ENCODE results near the gene PIM3.

PIM3 gene

DNA sequence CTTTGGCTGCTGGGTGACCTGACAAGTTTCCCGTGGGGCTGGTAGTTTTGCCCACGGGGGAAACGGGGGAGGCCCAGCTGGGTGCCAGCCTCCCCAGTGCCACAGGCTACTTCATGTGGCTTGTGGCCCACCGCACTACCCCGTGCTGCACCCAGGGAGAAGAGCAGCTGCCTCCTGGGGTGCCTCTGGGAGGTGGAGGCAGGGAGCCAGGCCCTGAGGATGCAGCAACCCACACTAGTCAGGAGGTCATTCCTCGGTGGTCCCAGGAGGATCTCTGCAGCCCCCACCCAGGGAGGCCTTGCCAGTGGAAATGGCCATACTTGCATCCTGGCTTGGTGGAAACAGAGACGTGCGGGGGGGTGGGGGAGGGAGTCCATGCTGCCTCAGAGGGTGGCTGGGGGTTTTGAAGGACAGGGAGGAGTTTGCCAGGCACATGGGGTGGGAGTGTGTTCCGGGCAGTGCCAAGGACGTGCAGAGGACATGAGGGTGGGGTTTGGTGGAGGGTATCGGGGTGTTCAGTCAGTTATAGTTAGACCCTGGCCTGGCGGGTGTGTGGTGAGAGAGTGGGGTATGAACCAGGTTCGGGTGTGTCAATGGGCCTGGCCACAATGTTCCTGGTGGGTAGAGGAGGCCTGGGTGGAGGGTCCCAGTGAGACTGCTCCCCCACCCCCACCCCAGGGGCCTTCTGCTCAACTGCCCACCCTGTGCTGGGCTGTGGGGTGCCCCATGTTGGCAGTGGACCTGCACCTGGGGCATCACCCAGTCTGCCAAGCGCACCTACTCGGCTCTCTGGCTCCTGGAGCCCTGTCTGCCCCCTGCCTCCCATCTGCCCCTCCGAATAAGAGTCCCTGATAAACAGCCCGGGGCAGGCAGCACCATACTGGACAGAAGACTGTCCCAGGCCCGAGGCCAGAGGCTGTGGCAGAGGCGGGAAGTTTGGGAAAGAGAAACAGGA is 3.8 kb downstream of the PIM3 start:
- ATAC-seq = no peak
- H3K27ac Mint-ChIP-seq = peak overlapping the region; percentile 89 to 91

DNA sequence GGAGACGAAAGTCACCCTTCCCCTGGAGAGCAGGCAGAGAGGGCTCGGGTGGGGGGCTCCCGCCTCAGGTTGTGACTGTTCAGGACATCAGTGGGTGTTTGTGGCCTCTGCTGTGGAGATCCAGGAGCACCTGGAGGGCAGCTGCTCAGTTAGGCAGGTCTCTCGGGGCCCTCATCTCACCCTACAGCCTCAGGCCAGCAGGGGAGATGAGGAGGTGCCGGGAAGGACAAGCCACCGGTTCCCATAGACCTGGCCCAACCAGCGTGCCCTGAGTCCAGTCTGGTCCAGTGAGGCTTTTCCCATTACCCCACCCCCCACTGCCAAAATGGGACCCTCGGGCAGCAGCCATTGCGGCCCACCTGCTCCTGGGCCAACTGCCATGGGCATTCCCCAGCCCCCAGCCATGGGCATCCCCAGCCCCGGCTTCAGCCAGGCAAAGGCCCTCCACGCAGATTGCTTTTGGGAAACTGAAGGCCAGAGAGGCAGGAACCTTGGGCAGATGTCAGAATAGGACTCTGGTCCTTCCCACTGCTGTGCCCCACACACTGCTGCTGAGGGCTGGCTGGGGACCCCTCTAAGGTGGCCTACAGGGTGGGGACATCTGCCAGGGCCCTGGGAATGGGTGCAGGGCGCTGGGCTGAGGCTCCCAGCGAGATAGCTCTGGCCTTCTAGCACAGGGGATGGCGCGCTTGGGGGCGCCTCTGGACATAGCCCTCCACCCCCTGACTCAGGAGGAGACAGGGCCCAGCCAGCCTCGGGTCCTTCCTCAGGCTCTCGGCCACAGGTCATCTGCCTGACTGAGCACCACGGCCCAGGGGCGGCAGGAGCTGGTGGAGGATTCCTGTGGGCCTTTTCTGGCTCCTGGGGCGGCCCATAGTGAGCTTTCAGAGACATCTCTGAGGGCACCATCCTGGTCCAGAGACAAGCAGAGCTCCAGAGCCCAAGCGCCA is 4.8 kb downstream of the PIM3 start:
- H3K4me3 Mint-ChIP-seq = peak overlapping the region; percentile 90 to 92
- H3K4me1 Mint-ChIP-seq = peaks cover 62% of the 10 kb centered on the region
- ATAC-seq = no peak
- no peaks in the 10 kb centered on the region for H3K27me3 Mint-ChIP-seq
- peak overlapping the region in 1 of 2 donors; percentile 64 for H3K27ac Mint-ChIP-seq
- DNase-seq = peak in 1 of 2 donors; percentile 19
- no peaks in the 10 kb centered on the region for H3K9me3 Mint-ChIP-seq

More for the DNA sequence above, 3.8 kb downstream of the PIM3 start:
- Mint-ChIP-seq H3K9me3 (no peaks in the 10 kb centered on the region), H3K4me3 (peak overlapping the region; percentile 90 to 92), H3K4me1 (peaks cover 57% of the 10 kb centered on the region), H3K27me3 (no peaks in the 10 kb centered on the region)
- DNase-seq = peak in 1 of 2 donors; percentile 44

DNA sequence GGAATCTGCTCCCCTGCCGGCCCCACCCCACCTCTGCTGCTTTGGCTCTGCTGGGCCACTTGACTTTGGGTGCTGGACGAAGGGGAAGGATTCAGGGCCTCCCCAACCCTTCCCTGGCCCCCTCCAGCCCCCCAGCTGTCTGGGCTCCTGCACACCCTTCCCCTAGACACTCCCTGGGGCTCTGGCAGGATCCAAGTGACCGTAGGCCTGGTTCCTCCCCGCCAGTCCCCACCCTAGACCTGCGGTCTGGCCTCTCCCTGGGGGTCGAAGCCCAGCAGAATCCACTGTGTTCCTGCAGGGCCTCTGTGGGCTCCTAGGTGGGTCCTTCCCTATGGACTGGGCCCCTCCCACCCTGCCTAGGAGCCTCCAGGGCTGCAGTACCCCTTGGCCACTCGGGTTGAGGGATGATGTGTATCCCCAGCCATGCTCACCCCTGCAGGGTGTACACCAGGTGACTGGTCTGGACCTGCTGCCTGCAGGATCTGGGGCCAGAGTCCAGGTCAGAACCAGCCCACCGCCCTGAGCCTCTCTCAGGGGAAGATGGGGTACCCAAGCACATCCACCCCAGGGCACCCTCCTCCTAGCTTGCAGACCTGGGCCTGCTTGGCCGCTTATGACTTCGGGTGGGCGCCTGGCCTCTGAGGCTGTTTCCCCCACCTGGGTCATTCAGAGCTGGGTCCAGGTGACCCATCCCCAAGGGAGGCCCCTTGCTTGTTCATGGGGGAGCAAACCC is 5.6 kb downstream of the PIM3 start:
- Mint-ChIP-seq H3K9me3 (no peaks in the 10 kb centered on the region), H3K4me3 (peak overlapping the region; percentile 14 to 65), H3K4me1 (peaks cover 69% of the 10 kb centered on the region), H3K27me3 (no peaks in the 10 kb centered on the region), H3K27ac (peak overlapping the region in 1 of 2 donors; percentile 90)
- ATAC-seq (no peak), DNase-seq (peak in 1 of 2 donors; percentile 25)

DNA sequence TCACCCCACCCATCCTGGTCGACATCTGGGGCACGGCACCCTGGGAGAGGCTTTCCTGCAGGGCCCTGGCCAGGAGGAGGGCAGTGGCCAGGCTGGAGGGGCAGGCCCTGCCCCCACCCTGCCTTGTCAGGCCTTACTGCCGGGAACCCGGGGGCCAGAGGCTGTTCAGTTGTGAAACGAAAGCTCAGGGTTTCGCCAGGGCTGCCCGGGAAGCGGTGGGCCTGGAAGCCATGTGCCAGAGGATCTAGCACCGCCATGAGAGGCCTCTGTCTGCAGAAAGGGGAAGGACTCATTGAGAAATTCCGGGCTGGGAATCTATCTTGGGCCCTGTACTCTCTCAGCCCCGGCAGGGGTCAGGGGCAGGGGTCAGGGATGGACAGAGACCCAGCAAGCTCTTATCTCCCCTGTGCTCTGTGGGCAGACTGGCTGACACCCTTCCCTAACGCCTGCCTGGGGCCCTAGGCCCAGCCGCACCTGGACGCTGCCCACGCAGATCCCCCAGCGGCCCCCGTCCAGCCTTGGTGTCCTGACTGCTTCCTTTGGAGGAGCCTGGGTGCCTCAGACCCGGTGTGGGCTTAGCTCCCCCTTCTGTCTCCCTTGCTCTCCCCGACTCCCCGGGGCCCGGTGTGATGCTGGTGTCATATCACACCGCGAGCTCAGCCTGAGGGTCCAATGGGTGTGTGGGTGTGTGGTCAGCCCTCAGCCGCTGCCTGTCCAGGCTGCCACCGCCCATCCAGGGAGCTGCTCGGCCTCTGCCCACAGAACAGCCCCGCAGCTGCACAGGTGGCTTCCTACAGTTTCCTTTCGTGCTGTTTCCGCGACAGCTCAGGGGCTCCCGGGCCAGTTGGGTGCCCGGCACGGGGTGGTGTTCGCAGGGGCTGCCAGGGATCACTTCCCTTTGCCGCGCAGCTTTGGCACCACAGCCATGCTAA is 6.5 kb downstream of the PIM3 start:
- ATAC-seq (no peak), DNase-seq (peak in 1 of 2 donors; percentile 40)
- peak overlapping the region in 1 of 2 donors; percentile 74 for H3K4me3 Mint-ChIP-seq
- no peaks in the 10 kb centered on the region for H3K27me3 Mint-ChIP-seq
- H3K4me1 Mint-ChIP-seq = peaks cover 69% of the 10 kb centered on the region
- peak overlapping the region in 1 of 2 donors; percentile 93 for H3K27ac Mint-ChIP-seq
- H3K9me3 Mint-ChIP-seq = no peaks in the 10 kb centered on the region

DNA sequence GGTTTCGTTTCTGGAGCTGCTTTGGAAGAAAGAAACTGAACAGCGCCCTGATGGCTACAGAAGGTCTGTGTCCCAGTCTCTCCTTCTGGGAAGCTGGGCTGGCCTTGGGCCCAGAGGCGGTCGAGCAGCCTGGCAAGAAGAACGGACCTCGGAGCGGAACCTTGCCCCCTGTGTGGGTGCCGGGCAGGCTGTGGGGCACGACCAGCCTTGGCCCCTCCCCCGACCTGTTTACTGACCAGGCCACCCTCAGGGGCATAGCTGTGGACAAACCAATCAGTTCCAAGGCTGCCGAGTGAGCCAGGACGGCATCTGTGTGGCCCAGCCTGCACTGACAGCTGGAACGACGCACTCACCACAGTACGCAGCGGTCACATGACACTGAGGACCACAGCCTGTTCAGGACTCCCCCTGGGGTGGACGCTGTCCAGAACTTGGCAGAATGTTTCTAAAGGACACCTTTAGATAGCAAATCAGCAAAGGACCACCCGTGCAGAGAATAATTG is 7.2 kb downstream of the PIM3 start:
- ATAC-seq (no peak), DNase-seq (peak in 1 of 2 donors; percentile 15)
- Mint-ChIP-seq H3K9me3 (no peaks in the 10 kb centered on the region), H3K27ac (peak overlapping the region in 1 of 2 donors; percentile 93), H3K4me1 (peaks cover 69% of the 10 kb centered on the region), H3K27me3 (no peaks in the 10 kb centered on the region), H3K4me3 (peak overlapping the region in 1 of 2 donors; percentile 74)

DNA sequence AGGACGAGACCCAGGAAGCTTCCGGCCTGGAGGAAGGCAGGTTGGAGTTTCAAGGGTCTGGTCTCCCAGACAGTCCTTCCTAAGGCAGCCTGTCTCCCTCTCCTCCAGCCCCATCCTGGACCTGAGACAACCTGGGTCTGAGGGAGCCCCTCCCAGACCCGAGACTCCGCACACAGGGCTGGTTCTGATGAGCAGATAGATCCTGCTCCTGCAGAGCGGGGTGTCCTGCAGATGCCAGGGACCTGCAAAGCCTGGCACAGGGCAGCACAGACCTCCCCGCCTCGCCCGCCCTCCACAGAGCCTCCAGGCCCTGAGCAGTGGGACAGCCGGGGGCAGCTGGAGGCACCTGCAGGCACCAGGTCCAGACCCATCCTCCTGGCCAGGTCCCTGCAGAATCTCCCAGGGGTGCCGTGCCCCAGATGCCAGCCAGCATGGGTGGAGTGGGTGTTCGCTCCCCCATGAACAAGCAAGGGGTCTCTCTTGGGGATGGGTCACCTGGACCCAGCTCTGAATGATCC is 7.8 kb downstream of the PIM3 start:
- Mint-ChIP-seq H3K9me3 (no peaks in the 10 kb centered on the region), H3K27me3 (no peaks in the 10 kb centered on the region), H3K4me1 (peaks cover 68% of the 10 kb centered on the region), H3K4me3 (peak overlapping the region in 1 of 2 donors; percentile 15), H3K27ac (peak overlapping the region in 1 of 2 donors; percentile 75)
- DNase-seq (peak in 1 of 2 donors; percentile 23), ATAC-seq (no peak)

DNA sequence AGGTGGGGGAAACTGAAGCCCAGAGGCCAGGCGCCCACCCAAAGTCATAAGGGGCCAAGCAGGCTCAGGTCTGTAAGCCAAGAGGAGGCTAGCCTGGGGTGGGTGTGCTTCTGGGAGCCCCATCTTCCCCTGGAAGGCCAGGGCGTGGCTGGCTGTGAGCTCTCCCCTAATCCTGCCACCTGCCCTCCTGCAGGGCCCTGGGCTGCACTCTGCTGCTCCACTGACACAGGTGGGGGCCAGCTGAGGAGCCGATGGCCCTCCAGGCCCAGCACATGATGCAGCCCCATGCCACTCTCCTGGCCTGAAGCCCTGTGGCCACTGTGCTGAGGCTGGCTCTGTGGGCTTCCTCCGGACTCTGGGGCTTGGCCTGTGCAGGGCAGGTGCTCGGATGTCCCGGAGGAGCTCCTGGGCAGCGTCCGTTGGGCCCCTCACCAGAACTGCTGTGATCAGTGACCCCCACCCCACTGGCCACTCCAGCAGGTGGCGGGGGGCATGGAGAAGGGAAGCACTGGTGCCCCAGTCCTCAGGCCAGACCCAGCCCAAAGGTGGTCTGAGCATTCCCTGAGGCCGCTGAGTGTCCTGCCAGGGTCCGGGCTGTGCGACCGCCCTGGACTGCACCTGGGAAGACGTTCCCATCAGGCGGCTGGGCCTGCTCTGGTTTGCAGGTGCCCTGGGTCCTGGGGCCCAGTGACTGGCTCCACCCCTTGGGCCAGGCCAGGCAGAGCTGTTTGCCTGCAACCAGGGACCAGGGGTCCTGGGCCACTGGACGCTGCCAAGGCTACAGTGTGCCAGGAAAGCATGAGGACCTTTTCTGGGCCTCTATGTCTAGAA is 8.5 kb downstream of the PIM3 start:
- DNase-seq = peak in 1 of 2 donors; percentile 35
- no peak for ATAC-seq

DNA sequence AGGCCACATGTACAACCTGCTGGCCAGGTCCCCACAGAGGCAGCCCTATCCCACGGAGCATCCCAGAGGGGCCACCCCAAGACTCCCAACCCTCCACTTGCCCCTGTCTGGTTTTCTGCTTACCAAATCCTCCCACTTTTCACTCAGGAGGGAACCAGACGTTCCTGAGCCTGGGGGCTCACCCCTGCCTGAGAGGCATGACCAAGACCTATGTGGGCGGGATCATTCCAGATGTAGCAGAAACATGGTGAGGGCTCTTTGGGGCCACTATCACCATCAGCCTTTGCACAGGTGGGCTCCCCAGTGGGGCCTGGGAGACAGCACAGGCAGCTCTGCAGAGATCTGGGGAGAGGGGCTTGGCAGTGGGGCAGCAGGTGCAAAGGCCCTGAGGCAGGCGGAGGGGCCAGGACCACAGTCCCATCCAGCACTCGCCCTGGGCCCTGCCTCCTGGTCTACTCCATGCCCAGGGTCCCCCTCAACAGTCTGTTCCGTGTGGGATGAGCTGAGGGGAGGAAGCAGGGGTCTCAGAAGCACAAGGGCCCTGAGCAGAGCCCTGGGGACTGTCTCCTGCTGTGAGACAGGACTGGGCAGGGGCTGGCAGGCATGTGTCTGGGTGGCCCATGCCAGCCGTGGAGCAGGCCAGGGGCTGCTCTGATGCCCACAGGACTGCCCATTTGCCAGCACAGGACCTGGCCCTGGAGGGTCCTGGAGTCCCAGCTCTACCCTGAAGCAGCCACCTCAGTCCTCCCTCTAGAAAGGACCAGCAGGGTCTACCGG is 9.4 kb downstream of the PIM3 start:
- Mint-ChIP-seq H3K4me3 (peak overlapping the region in 1 of 2 donors; percentile 84), H3K9me3 (no peaks in the 10 kb centered on the region), H3K27ac (peak overlapping the region in 1 of 2 donors; percentile 98), H3K4me1 (peaks cover 52% of the 10 kb centered on the region), H3K27me3 (no peaks in the 10 kb centered on the region)
- ATAC-seq (peak; percentile 1), DNase-seq (peak in 1 of 2 donors; percentile 30)

More for the DNA sequence above, 8.5 kb downstream of the PIM3 start:
- peaks cover 61% of the 10 kb centered on the region for H3K4me1 Mint-ChIP-seq
- peak overlapping the region in 1 of 2 donors; percentile 15 for H3K4me3 Mint-ChIP-seq
- peak overlapping the region in 1 of 2 donors; percentile 98 for H3K27ac Mint-ChIP-seq
- no peaks in the 10 kb centered on the region for H3K9me3 Mint-ChIP-seq
- H3K27me3 Mint-ChIP-seq = no peaks in the 10 kb centered on the region

DNA sequence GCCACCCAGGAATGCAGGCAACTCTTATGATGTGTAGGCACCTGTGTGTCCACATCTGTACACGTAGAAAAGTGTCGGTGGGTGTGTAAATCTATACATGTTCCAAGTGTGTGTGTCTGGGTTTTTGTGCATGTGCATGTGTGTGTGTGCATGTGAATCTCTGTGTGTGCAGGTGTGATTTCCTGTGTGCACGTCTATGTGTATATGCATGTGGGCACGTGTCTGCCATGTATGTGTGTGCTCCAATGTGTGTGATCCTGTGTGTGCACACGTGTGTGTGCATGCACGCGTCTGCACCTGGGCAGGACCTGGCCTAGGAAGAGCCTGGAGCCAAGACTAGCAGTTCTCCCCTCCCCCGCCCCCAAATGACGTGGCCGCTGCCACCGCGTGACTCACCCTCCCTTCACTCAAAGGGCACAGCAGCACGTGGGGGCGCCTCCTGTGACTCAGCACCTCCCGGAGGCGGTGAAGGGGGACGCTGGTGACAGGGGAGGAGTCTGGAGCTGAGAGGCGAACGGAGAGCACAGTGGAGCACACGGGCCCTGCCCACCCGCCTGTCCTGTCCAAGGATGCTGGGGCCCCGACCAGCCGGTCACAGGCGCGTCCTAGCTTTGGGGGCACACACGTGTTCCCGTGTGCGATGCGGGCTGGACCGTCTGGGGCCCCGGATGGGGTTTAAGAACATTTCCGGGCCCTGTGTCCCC is 10.1 kb downstream of the PIM3 start:
- Mint-ChIP-seq H3K27ac (peak overlapping the region; percentile 92 to 98), H3K4me1 (peaks cover 51% of the 10 kb centered on the region), H3K27me3 (no peaks in the 10 kb centered on the region), H3K9me3 (peaks cover 7% of the 10 kb centered on the region in 2 donors), H3K4me3 (peak overlapping the region; percentile 83 to 84)
- peak; percentile 89 for ATAC-seq
- peak; percentile 93 to 97 for DNase-seq

DNA sequence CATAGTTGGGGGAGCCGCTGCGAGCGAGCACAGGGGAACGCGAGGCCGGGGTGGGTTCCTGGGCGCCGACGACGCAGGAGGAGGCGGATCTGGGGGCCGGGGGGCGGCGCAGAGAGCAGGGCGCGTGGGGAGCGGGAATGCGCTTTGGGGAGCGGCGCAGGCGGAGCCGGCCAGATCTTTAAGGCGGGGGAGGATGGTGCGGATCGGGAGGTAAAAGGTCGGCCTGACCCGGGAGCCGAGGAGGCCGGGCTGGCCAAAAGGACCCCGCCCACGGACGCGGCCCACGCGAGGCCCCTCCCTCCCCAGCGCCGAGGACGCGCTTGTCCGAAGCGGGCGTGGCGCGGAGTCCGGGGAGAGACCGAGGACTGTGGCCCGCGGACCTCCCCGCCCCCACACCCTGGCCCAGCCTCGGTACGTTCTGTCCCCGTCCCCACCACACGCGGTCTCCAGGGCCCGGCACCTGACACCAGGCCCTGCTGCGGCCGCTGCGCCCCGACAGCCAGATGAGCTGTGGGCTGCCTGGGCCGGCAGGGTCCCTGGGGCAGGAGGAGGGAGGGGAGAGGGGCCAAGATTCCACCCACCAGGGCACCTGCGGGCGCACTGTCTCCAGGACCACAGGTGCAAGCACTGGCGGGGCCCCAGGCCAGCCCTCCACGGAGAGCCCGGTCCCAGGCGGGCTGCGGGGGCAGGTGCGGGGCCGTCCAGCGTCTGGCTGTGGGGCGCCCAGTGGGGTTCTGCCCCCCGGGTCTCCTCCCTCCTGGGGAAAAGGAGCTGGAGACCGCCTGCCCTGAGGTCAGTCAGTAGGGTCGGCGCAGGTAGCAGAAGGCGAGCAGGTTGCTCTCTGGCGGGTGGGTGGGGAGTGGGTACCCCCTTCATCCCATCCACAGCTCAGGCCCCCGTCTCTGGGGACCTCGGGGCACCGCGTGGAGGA is 10.9 kb downstream of the PIM3 start:
- H3K4me3 Mint-ChIP-seq = peak overlapping the region; percentile 83 to 84
- peaks cover 49% of the 10 kb centered on the region for H3K4me1 Mint-ChIP-seq
- no peaks in the 10 kb centered on the region for H3K27me3 Mint-ChIP-seq
- DNase-seq (peak; percentile 49 to 50), ATAC-seq (peak; percentile 61)
- H3K27ac Mint-ChIP-seq = peak overlapping the region; percentile 92 to 98
- peaks cover 7 to 8% of the 10 kb centered on the region in 2 donors for H3K9me3 Mint-ChIP-seq

Data from stimulated activated naive CD8-positive, alpha-beta T cell treated with anti-CD3 and anti-CD28 coated beads, Interleukin-15, amount 100 ng/mL, for 72 hours (primary cell).